ENCODE data around the gene CPA2.
"Not testable (repeated sequence)": the region's sequence is repeated elsewhere in the genome, so short reads cannot be mapped to it uniquely, and the experiment has no call there.

CPA2 gene

GRCh38 chr7:130321542-130322229 lies 55.0 kb downstream of the CPA2 start:
- DNase-seq = not testable (repeated sequence)

- DNase-seq = no peak
Observed at GRCh38 chr7:130322615-130323014, 56.0 kb downstream of the CPA2 start.

- DNase-seq = no peak
Observed at GRCh38 chr7:130324306-130324943, 57.8 kb downstream of the CPA2 start.

GRCh38 chr7:130329681-130330080 lies 63.0 kb downstream of the CPA2 start:
- no peak for DNase-seq

GRCh38 chr7:130332259-130333053 lies 65.8 kb downstream of the CPA2 start:
- no peak for DNase-seq

- no peak for DNase-seq
Observed at GRCh38 chr7:130333832-130334231, 67.2 kb downstream of the CPA2 start.

GRCh38 chr7:130334274-130334673 lies 67.6 kb downstream of the CPA2 start:
- DNase-seq = no peak

GRCh38 chr7:130337410-130337971 lies 70.8 kb downstream of the CPA2 start:
- no peak for DNase-seq

GRCh38 chr7:130338233-130338632 lies 71.6 kb downstream of the CPA2 start:
- DNase-seq = no peak

All from T1000 (cell line).